ENCODE results near the gene PDE5A.

PDE5A gene

DNA sequence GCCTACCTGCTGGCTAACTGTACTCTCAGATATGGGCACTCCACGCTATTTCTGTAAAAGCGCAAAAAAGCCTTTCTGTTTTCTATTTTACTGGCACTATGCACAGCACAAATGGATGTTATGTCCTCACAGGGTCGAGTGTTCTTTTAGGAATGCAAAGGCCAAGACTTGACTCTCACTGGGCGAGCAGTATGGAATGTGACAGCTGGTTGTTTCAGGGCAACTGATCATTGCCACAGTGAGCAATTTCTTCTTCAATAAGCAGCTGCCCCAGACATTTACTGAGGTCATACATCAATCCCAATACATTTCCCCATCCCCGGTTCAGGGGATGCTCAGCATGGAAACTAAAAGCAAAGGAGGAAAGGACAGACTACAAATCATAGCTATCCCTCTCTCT is 58.2 kb downstream of the PDE5A start:
- H3K4me1 Mint-ChIP-seq: peaks cover 24% of the 10 kb centered on the region
- H3K4me3 Mint-ChIP-seq: no peak overlapping the region
- no peaks in the 10 kb centered on the region for H3K27me3 Mint-ChIP-seq (ENCODE audit: low read depth)
- peak overlapping the region in 2 of 3 experiments; percentile 33 to 58 for H3K27ac Mint-ChIP-seq
- H3K36me3 Mint-ChIP-seq (ENCODE audit: low read depth): peaks cover 55% of the 10 kb centered on the region
- peaks cover 14% of the 10 kb centered on the region for H3K9me3 Mint-ChIP-seq
- no peak for TF ChIP-seq CTCF (IDR thresholded peaks at IDR 0.05; ENCODE audit: unreplicated experiment in 3 of 3)

- TF ChIP-seq CTCF (IDR thresholded peaks at IDR 0.05; ENCODE audit: unreplicated experiment in 3 of 3): no peak
- H3K27ac Mint-ChIP-seq: no peak overlapping the region
- H3K36me3 Mint-ChIP-seq (ENCODE audit: low read depth): peaks cover 68% of the 10 kb centered on the region
- H3K27me3 Mint-ChIP-seq (ENCODE audit: low read depth): no peaks in the 10 kb centered on the region
- peaks cover 19% of the 10 kb centered on the region for H3K9me3 Mint-ChIP-seq
- peaks cover 6% of the 10 kb centered on the region for H3K4me1 Mint-ChIP-seq
- no peak overlapping the region for H3K4me3 Mint-ChIP-seq
Measured at GRCh38 chr4:119564106-119564505, 64.5 kb downstream of the PDE5A start.

- peak; percentile 55 to 69 (median 61) for TF ChIP-seq CTCF (IDR thresholded peaks at IDR 0.05; ENCODE audit: unreplicated experiment in 3 of 3)
- Mint-ChIP-seq H3K4me1 (no peaks in the 10 kb centered on the region), H3K27ac (no peak overlapping the region), H3K9me3 (peaks cover 7% of the 10 kb centered on the region), H3K27me3 (ENCODE audit: low read depth) (no peaks in the 10 kb centered on the region), H3K36me3 (ENCODE audit: low read depth) (peaks cover 40% of the 10 kb centered on the region), H3K4me3 (no peak overlapping the region)
Measured at GRCh38 chr4:119559044-119559647, 69.5 kb downstream of the PDE5A start.

GRCh38 chr4:119550857-119551532 is 77.6 kb downstream of the PDE5A start:
- H3K9me3 Mint-ChIP-seq: no peaks in the 10 kb centered on the region
- no peaks in the 10 kb centered on the region for H3K27me3 Mint-ChIP-seq (ENCODE audit: low read depth)

DNA sequence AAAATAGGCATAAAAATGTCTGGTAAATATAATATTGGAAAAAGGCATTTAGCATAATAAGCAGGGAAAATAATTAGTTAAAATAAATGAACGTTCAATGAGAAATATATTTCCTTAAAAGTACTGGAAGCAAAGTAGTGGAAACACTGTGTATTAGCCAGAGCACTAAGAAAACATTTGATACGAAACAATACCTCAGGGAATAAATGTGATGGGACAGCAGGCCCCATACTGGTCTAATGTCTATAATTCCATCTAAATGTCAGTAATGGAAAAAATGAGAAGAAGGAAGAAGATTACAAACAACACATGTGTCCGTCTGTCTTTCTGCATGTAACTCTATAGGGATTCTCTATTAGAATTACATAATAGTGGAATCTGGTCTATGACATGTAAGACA is 79.0 kb downstream of the PDE5A start:
- Mint-ChIP-seq H3K4me3 (no peak overlapping the region), H3K27me3 (ENCODE audit: low read depth) (no peaks in the 10 kb centered on the region), H3K36me3 (ENCODE audit: low read depth) (peaks cover 36% of the 10 kb centered on the region), H3K27ac (no peak overlapping the region), H3K4me1 (peaks cover 18% of the 10 kb centered on the region), H3K9me3 (no peaks in the 10 kb centered on the region)
- no peak for TF ChIP-seq CTCF (IDR thresholded peaks at IDR 0.05; ENCODE audit: unreplicated experiment in 3 of 3)

More at GRCh38 chr4:119550857-119551532, 77.6 kb downstream of the PDE5A start:
- H3K27ac Mint-ChIP-seq: no peak overlapping the region
- H3K36me3 Mint-ChIP-seq (ENCODE audit: low read depth): peaks cover 32% of the 10 kb centered on the region
- TF ChIP-seq CTCF (IDR thresholded peaks at IDR 0.05; ENCODE audit: unreplicated experiment in 3 of 3): no peak
- H3K4me1 Mint-ChIP-seq: peaks cover 16% of the 10 kb centered on the region
- H3K4me3 Mint-ChIP-seq: no peak overlapping the region

- H3K4me3 Mint-ChIP-seq: no peak overlapping the region
Measured at GRCh38 chr4:119543779-119544178, 84.8 kb downstream of the PDE5A start.

More at GRCh38 chr4:119543779-119544178, 84.8 kb downstream of the PDE5A start:
- Mint-ChIP-seq H3K36me3 (ENCODE audit: low read depth) (peaks cover 38% of the 10 kb centered on the region), H3K4me1 (peaks cover 16% of the 10 kb centered on the region), H3K9me3 (no peaks in the 10 kb centered on the region), H3K27ac (peak overlapping the region in 1 of 3 experiments; percentile 44), H3K27me3 (ENCODE audit: low read depth) (no peaks in the 10 kb centered on the region)
- no peak for TF ChIP-seq CTCF (IDR thresholded peaks at IDR 0.05; ENCODE audit: unreplicated experiment in 3 of 3)
